Measurements from ENCODE around the gene GPRASP1.

Gene GPRASP1

GRCh38 chrX:102651242-102652011 lies at the start of gene GPRASP1:
Gene GPRASP1 (plus strand): TSS chrX:102651483. CDS start chrX:102653914, 2,431 bp downstream.
- H3K4me3 ChIP-seq (ENCODE audit: low read length): peak within 1 kb of the TSS; percentile 46
- H3K27me3 ChIP-seq (ENCODE audit: control insufficient read depth, insufficient read depth, low read length): no peaks in the 10 kb centered on the region

GRCh38 chrX:102604327-102604726 lies 47.0 kb upstream of the GPRASP1 start:
- no peak overlapping the region for H3K4me3 ChIP-seq (ENCODE audit: low read length)
- no peaks in the 10 kb centered on the region for H3K27me3 ChIP-seq (ENCODE audit: control insufficient read depth, insufficient read depth, low read length)
- H3K36me3 ChIP-seq (ENCODE audit: control insufficient read depth, insufficient read depth, low read length): no peaks in the 10 kb centered on the region
- H3K9me3 ChIP-seq (ENCODE audit: control insufficient read depth, low read length): no peaks in the 10 kb centered on the region
- H3K4me1 ChIP-seq (ENCODE audit: control insufficient read depth, insufficient read depth, low read length): no peaks in the 10 kb centered on the region
- no peak overlapping the region for H3K9ac ChIP-seq (ENCODE audit: low read length)

More at GRCh38 chrX:102651242-102652011, at the start of gene GPRASP1:
- Histone ChIP-seq H3K4me1 (ENCODE audit: control insufficient read depth, insufficient read depth, low read length) (no peaks in the 10 kb centered on the region), H3K9me3 (ENCODE audit: control insufficient read depth, low read length) (no peaks in the 10 kb centered on the region), H3K9ac (ENCODE audit: low read length) (peak within 1 kb of the TSS; percentile 55), H3K36me3 (ENCODE audit: control insufficient read depth, insufficient read depth, low read length) (no peaks in the 10 kb centered on the region)

- H3K4me1 ChIP-seq (ENCODE audit: control insufficient read depth, insufficient read depth, low read length): no peaks in the 10 kb centered on the region
- no peak overlapping the region for H3K4me3 ChIP-seq (ENCODE audit: low read length)
- no peaks in the 10 kb centered on the region for H3K36me3 ChIP-seq (ENCODE audit: control insufficient read depth, insufficient read depth, low read length)
- H3K27me3 ChIP-seq (ENCODE audit: control insufficient read depth, insufficient read depth, low read length): no peaks in the 10 kb centered on the region
- no peak overlapping the region for H3K9ac ChIP-seq (ENCODE audit: low read length)
- no peaks in the 10 kb centered on the region for H3K9me3 ChIP-seq (ENCODE audit: control insufficient read depth, low read length)
Measured at GRCh38 chrX:102606115-102606514, 45.2 kb upstream of the GPRASP1 start.

- H3K36me3 ChIP-seq (ENCODE audit: control insufficient read depth, insufficient read depth, low read length): no peaks in the 10 kb centered on the region
- no peaks in the 10 kb centered on the region for H3K4me1 ChIP-seq (ENCODE audit: control insufficient read depth, insufficient read depth, low read length)
- H3K4me3 ChIP-seq (ENCODE audit: low read length): no peak overlapping the region
- H3K27me3 ChIP-seq (ENCODE audit: control insufficient read depth, insufficient read depth, low read length): no peaks in the 10 kb centered on the region
- H3K9ac ChIP-seq (ENCODE audit: low read length): no peak overlapping the region
- H3K9me3 ChIP-seq (ENCODE audit: control insufficient read depth, low read length): no peaks in the 10 kb centered on the region
Measured at GRCh38 chrX:102610905-102611304, 40.4 kb upstream of the GPRASP1 start.

- no peaks in the 10 kb centered on the region for H3K36me3 ChIP-seq (ENCODE audit: control insufficient read depth, insufficient read depth, low read length)
- H3K4me1 ChIP-seq (ENCODE audit: control insufficient read depth, insufficient read depth, low read length): no peaks in the 10 kb centered on the region
- no peaks in the 10 kb centered on the region for H3K27me3 ChIP-seq (ENCODE audit: control insufficient read depth, insufficient read depth, low read length)
- no peak overlapping the region for H3K9ac ChIP-seq (ENCODE audit: low read length)
- no peak overlapping the region for H3K4me3 ChIP-seq (ENCODE audit: low read length)
- no peaks in the 10 kb centered on the region for H3K9me3 ChIP-seq (ENCODE audit: control insufficient read depth, low read length)
Measured at GRCh38 chrX:102624105-102624504, 27.2 kb upstream of the GPRASP1 start.

- Histone ChIP-seq H3K9ac (ENCODE audit: low read length) (no peak overlapping the region), H3K9me3 (ENCODE audit: control insufficient read depth, low read length) (no peaks in the 10 kb centered on the region), H3K4me3 (ENCODE audit: low read length) (no peak overlapping the region), H3K27me3 (ENCODE audit: control insufficient read depth, insufficient read depth, low read length) (no peaks in the 10 kb centered on the region), H3K4me1 (ENCODE audit: control insufficient read depth, insufficient read depth, low read length) (no peaks in the 10 kb centered on the region), H3K36me3 (ENCODE audit: control insufficient read depth, insufficient read depth, low read length) (no peaks in the 10 kb centered on the region)
Measured at GRCh38 chrX:102627640-102628039, 23.6 kb upstream of the GPRASP1 start.

- H3K36me3 ChIP-seq (ENCODE audit: control insufficient read depth, insufficient read depth, low read length): no peaks in the 10 kb centered on the region
Measured at GRCh38 chrX:102637561-102637960, 13.7 kb upstream of the GPRASP1 start.

GRCh38 chrX:102650903-102651241 lies 411 bp upstream of the GPRASP1 start:
- peak overlapping the region; percentile 55 for H3K9ac ChIP-seq (ENCODE audit: low read length)

More at GRCh38 chrX:102637561-102637960, 13.7 kb upstream of the GPRASP1 start:
- Histone ChIP-seq H3K4me1 (ENCODE audit: control insufficient read depth, insufficient read depth, low read length) (no peaks in the 10 kb centered on the region), H3K9me3 (ENCODE audit: control insufficient read depth, low read length) (no peaks in the 10 kb centered on the region), H3K27me3 (ENCODE audit: control insufficient read depth, insufficient read depth, low read length) (no peaks in the 10 kb centered on the region), H3K4me3 (ENCODE audit: low read length) (no peak overlapping the region), H3K9ac (ENCODE audit: low read length) (no peak overlapping the region)

GRCh38 chrX:102652031-102652688 lies 877 bp downstream of the GPRASP1 start:
- no peaks in the 10 kb centered on the region for H3K27me3 ChIP-seq (ENCODE audit: control insufficient read depth, insufficient read depth, low read length)
- H3K9me3 ChIP-seq (ENCODE audit: control insufficient read depth, low read length): no peaks in the 10 kb centered on the region
- H3K4me3 ChIP-seq (ENCODE audit: low read length): no peak overlapping the region
- no peaks in the 10 kb centered on the region for H3K36me3 ChIP-seq (ENCODE audit: control insufficient read depth, insufficient read depth, low read length)
- H3K4me1 ChIP-seq (ENCODE audit: control insufficient read depth, insufficient read depth, low read length): no peaks in the 10 kb centered on the region
- peak overlapping the region; percentile 55 for H3K9ac ChIP-seq (ENCODE audit: low read length)

More at GRCh38 chrX:102650903-102651241, 411 bp upstream of the GPRASP1 start:
- no peaks in the 10 kb centered on the region for H3K27me3 ChIP-seq (ENCODE audit: control insufficient read depth, insufficient read depth, low read length)
- H3K4me1 ChIP-seq (ENCODE audit: control insufficient read depth, insufficient read depth, low read length): no peaks in the 10 kb centered on the region
- no peak overlapping the region for H3K4me3 ChIP-seq (ENCODE audit: low read length)
- H3K36me3 ChIP-seq (ENCODE audit: control insufficient read depth, insufficient read depth, low read length): no peaks in the 10 kb centered on the region
- no peaks in the 10 kb centered on the region for H3K9me3 ChIP-seq (ENCODE audit: control insufficient read depth, low read length)

- no peaks in the 10 kb centered on the region for H3K36me3 ChIP-seq (ENCODE audit: control insufficient read depth, insufficient read depth, low read length)
- no peaks in the 10 kb centered on the region for H3K9me3 ChIP-seq (ENCODE audit: control insufficient read depth, low read length)
- H3K4me1 ChIP-seq (ENCODE audit: control insufficient read depth, insufficient read depth, low read length): no peaks in the 10 kb centered on the region
- H3K27me3 ChIP-seq (ENCODE audit: control insufficient read depth, insufficient read depth, low read length): no peaks in the 10 kb centered on the region
- H3K9ac ChIP-seq (ENCODE audit: low read length): no peak overlapping the region
- H3K4me3 ChIP-seq (ENCODE audit: low read length): no peak overlapping the region
Measured at GRCh38 chrX:102654696-102655095, 3.4 kb downstream of the GPRASP1 start.

GRCh38 chrX:102658556-102658955 lies 7.3 kb downstream of the GPRASP1 start:
- Histone ChIP-seq H3K4me1 (ENCODE audit: control insufficient read depth, insufficient read depth, low read length) (no peaks in the 10 kb centered on the region), H3K4me3 (ENCODE audit: low read length) (no peak overlapping the region), H3K9me3 (ENCODE audit: control insufficient read depth, low read length) (no peaks in the 10 kb centered on the region), H3K9ac (ENCODE audit: low read length) (no peak overlapping the region), H3K27me3 (ENCODE audit: control insufficient read depth, insufficient read depth, low read length) (no peaks in the 10 kb centered on the region), H3K36me3 (ENCODE audit: control insufficient read depth, insufficient read depth, low read length) (no peaks in the 10 kb centered on the region)

All from mucosa of stomach (tissue), 1 donor.